ENCODE data around the gene SMKR1. TPM values are rescaled to one million over a fixed set of nuclear protein-coding genes. Genes with fewer than 3 reads are reported as not detected.

Gene SMKR1
- total RNA-seq, 1 experiment from 2014 or later = 7.4 TPM

DNA sequence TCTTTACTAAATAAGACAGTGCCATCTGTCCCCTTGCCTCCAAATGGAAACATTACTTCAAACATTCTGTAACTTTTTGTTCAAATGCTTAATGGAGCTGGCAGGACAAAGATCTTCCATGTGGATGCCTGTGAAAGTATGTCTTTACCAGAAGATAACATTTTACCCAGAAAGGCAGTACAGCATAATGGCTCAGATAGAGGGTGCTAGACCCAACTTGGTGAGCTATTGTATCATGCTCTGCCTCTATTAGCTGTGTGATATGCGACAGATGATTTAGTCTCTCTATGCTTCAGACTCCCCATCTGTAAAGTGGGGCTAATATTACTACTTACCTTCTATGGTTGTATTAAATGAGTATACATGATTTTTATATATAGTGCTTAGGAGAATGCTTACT lies 8.8 kb upstream of the SMKR1 start:
- Histone ChIP-seq H3K9me2 (replicated peaks; ENCODE audit: low read length) (no peaks in the 10 kb centered on the region), H3F3A (ENCODE audit: low read length, unreplicated experiment) (no peaks in the 10 kb centered on the region), H4K20me1 (ENCODE audit: low read length) (no peaks in the 10 kb centered on the region), H3K4me3 (ENCODE audit: low read length) (no peak overlapping the region), H3K9me3 (ENCODE audit: low read length) (no peaks in the 10 kb centered on the region), H2AFZ (ENCODE audit: low read length) (no peak overlapping the region), H3K36me3 (ENCODE audit: low read depth, low read length) (no peaks in the 10 kb centered on the region), H3K27me3 (ENCODE audit: low read length) (no peaks in the 10 kb centered on the region), H3K9ac (ENCODE audit: low read length) (no peak overlapping the region), H3K4me1 (ENCODE audit: insufficient read depth, low read length) (peaks cover 17% of the 10 kb centered on the region), H3K4me2 (ENCODE audit: low read length) (peak overlapping the region; percentile 40), H3K27ac (ENCODE audit: low read length) (peak overlapping the region; percentile 46), H3K79me2 (ENCODE audit: low read length) (no peaks in the 10 kb centered on the region)
- TF ChIP-seq EZH2phosphoT487 (IDR thresholded peaks at IDR 0.05; ENCODE audit: borderline replicate concordance, low read length) = no peak
- TF ChIP-seq, protein P1, sequence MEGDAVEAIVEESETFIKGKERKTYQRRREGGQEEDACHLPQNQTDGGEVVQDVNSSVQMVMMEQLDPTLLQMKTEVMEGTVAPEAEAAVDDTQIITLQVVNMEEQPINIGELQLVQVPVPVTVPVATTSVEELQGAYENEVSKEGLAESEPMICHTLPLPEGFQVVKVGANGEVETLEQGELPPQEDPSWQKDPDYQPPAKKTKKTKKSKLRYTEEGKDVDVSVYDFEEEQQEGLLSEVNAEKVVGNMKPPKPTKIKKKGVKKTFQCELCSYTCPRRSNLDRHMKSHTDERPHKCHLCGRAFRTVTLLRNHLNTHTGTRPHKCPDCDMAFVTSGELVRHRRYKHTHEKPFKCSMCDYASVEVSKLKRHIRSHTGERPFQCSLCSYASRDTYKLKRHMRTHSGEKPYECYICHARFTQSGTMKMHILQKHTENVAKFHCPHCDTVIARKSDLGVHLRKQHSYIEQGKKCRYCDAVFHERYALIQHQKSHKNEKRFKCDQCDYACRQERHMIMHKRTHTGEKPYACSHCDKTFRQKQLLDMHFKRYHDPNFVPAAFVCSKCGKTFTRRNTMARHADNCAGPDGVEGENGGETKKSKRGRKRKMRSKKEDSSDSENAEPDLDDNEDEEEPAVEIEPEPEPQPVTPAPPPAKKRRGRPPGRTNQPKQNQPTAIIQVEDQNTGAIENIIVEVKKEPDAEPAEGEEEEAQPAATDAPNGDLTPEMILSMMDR (conservative IDR thresholded peaks at IDR 0.05; ENCODE audit: low read depth, low read length) = peak; percentile 49; the same call in 1 of the 2 replicates
- DNase-seq = peak; percentile 25
- ChIA-PET CTCF (interaction anchor here (0.5 to 1.5 kb wide), 8 partner anchors 22 to 246 kb away, joined by 3 to 7 read pairs (median 3); no protein-coding TSS in a partner anchor), POLR2A (ENCODE audit: unreplicated experiment) (interaction anchor here (0.6 to 0.9 kb wide), 2 partner anchors 118 to 337 kb away, joined by 3 to 4 read pairs; partner anchors contain the start of gene NRF1)
- ATAC-seq = peak; percentile 62
- no TSS peak for BruUV-seq (replicated peaks)
- intact Hi-C loops (cut with micrococcal nuclease) = loop anchor here (5.0 kb wide), 1 partner anchor 149 kb away; no protein-coding TSS in a partner anchor

DNA sequence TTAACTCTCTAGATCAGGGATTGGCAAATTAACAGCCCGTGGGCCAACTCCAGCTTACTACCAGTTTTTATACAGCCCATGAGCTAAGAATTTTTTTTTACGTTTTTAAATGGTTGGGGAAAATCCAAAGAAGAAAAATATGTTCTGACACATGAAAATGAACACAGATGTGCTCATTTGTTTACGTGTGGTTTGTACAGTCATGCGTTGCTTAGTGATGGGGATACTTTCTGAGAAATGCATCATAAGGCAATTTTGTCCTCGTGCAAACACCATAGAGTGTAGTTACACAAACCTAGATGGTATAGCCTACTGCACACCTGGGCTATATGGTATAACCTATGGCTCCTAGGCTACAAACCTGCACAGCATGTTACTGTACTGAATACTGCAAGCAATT lies 8.3 kb upstream of the SMKR1 start:
- Histone ChIP-seq H4K20me1 (ENCODE audit: low read length) (no peaks in the 10 kb centered on the region), H3K9me3 (ENCODE audit: low read length) (no peaks in the 10 kb centered on the region), H3K79me2 (ENCODE audit: low read length) (no peaks in the 10 kb centered on the region), H3K9ac (ENCODE audit: low read length) (no peak overlapping the region), H3K36me3 (ENCODE audit: low read depth, low read length) (no peaks in the 10 kb centered on the region), H3F3A (ENCODE audit: low read length, unreplicated experiment) (no peaks in the 10 kb centered on the region), H3K4me3 (ENCODE audit: low read length) (no peak overlapping the region), H3K9me2 (replicated peaks; ENCODE audit: low read length) (no peaks in the 10 kb centered on the region), H3K27me3 (ENCODE audit: low read length) (no peaks in the 10 kb centered on the region), H2AFZ (ENCODE audit: low read length) (no peak overlapping the region), H3K4me1 (ENCODE audit: insufficient read depth, low read length) (peaks cover 16% of the 10 kb centered on the region), H3K27ac (ENCODE audit: low read length) (peak overlapping the region; percentile 46), H3K4me2 (ENCODE audit: low read length) (peak overlapping the region; percentile 40)
- DNase-seq (peak; percentile 78), ATAC-seq (peak; percentile 96)
- BruUV-seq (replicated peaks) = no TSS peak
- intact Hi-C loops (cut with micrococcal nuclease) = loop anchor here (5.0 kb wide), 1 partner anchor 148 kb away; no protein-coding TSS in a partner anchor
- ChIA-PET CTCF (interaction anchor here (0.5 to 1.5 kb wide), 7 partner anchors 22 to 245 kb away, joined by 3 to 7 read pairs (median 3); no protein-coding TSS in a partner anchor), POLR2A (ENCODE audit: unreplicated experiment) (interaction anchor here (0.6 to 0.9 kb wide), 2 partner anchors 118 to 337 kb away, joined by 3 to 4 read pairs; partner anchors contain the start of gene NRF1)
- TF ChIP-seq EZH2 (IDR thresholded peaks at IDR 0.05; ENCODE audit: low read length, unreplicated experiment) (no peak), EZH2phosphoT487 (IDR thresholded peaks at IDR 0.05; ENCODE audit: borderline replicate concordance, low read length) (no peak)
- TF ChIP-seq, protein P1 (conservative IDR thresholded peaks at IDR 0.05; ENCODE audit: low read depth, low read length) = no peak

DNA sequence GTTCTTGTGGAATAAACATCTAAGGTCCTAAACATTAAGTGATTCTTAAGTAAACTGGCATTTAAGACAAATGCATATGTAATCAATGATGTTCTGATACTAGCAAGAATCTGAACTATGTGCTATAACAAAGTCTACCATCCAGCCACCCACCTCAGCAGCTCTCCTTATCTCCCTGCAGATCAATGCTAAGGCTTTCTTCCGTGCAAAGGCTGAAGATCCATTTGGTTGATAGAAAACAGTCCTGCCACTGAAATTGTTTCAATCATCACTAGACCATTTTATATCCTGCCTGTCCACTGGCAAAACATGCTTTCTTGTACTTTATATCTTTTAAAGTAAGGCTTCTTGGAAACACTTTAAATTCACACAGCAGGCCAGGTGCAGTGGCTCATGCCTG lies 6.3 kb upstream of the SMKR1 start:
- no peak overlapping the region for H3K4me2 ChIP-seq (ENCODE audit: low read length)
- no peak overlapping the region for H2AFZ ChIP-seq (ENCODE audit: low read length)
- H3K79me2 ChIP-seq (ENCODE audit: low read length) = no peaks in the 10 kb centered on the region
- ATAC-seq (no peak), DNase-seq (no peak)
- TF ChIP-seq EZH2 (IDR thresholded peaks at IDR 0.05; ENCODE audit: low read length, unreplicated experiment) (no peak), EZH2phosphoT487 (IDR thresholded peaks at IDR 0.05; ENCODE audit: borderline replicate concordance, low read length) (no peak)
- TF ChIP-seq, protein P1 (conservative IDR thresholded peaks at IDR 0.05; ENCODE audit: low read depth, low read length) = no peak
- POLR2A ChIA-PET (ENCODE audit: unreplicated experiment) = no interaction called here
- no peaks in the 10 kb centered on the region for H3K27me3 ChIP-seq (ENCODE audit: low read length)
- CTCF ChIA-PET = no interaction called here
- no peak overlapping the region for H3K27ac ChIP-seq (ENCODE audit: low read length)
- no peaks in the 10 kb centered on the region for H3F3A ChIP-seq (ENCODE audit: low read length, unreplicated experiment)
- peaks cover 12% of the 10 kb centered on the region for H3K4me1 ChIP-seq (ENCODE audit: insufficient read depth, low read length)
- no peak overlapping the region for H3K4me3 ChIP-seq (ENCODE audit: low read length)
- no peaks in the 10 kb centered on the region for H3K36me3 ChIP-seq (ENCODE audit: low read depth, low read length)
- intact Hi-C loops (cut with micrococcal nuclease) = no loop called here
- no peaks in the 10 kb centered on the region for H3K9me2 ChIP-seq (replicated peaks; ENCODE audit: low read length)
- no peak overlapping the region for H3K9ac ChIP-seq (ENCODE audit: low read length)
- no peaks in the 10 kb centered on the region for H3K9me3 ChIP-seq (ENCODE audit: low read length)
- no peaks in the 10 kb centered on the region for H4K20me1 ChIP-seq (ENCODE audit: low read length)
- no TSS peak for BruUV-seq (replicated peaks)
